Measurements from ENCODE around the gene ASB3.

- TF ChIP-seq POLR2A (IDR thresholded peaks at IDR 0.05) (no peak), CTCF (IDR thresholded peaks at IDR 0.05) (no peak), EP300 (IDR thresholded peaks at IDR 0.05) (no peak)
These were observed 113.8 kb downstream of the ASB3 start for GRCh38 chr2:53672881-53673522.

Data from ovary (tissue), 3 donors.